Measurements from ENCODE around the gene ABCA3.
"Not testable (repeated sequence)": the region's sequence is repeated elsewhere in the genome, so short reads cannot be mapped to it uniquely, and the experiment has no call there.

ABCA3 gene

GRCh38 chr16:2278956-2279800, 61.4 kb downstream of the ABCA3 start:
- no peak for DNase-seq (ENCODE audit: low spot score)

DNA sequence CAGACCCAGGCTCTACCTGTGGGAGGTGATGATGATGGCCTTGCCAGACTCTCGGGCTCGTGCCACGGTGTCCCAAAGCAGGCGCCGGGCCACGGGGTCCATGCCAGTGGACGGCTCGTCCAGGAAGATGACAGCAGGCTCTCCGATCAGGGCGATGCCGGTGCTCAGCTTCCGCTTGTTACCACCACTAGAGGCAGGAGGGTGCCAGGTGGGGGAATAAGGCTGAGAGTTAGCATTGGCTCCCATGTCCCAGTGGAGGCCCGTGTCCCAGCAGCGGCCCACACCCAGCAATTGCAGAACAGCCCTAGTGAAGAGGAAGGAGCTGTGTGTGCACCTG, 62.3 kb downstream of the ABCA3 start:
- no peak for DNase-seq (ENCODE audit: low spot score)

- DNase-seq (ENCODE audit: low spot score) = no peak
These were observed 62.9 kb downstream of the ABCA3 start for GRCh38 chr16:2277466-2278271.

DNA sequence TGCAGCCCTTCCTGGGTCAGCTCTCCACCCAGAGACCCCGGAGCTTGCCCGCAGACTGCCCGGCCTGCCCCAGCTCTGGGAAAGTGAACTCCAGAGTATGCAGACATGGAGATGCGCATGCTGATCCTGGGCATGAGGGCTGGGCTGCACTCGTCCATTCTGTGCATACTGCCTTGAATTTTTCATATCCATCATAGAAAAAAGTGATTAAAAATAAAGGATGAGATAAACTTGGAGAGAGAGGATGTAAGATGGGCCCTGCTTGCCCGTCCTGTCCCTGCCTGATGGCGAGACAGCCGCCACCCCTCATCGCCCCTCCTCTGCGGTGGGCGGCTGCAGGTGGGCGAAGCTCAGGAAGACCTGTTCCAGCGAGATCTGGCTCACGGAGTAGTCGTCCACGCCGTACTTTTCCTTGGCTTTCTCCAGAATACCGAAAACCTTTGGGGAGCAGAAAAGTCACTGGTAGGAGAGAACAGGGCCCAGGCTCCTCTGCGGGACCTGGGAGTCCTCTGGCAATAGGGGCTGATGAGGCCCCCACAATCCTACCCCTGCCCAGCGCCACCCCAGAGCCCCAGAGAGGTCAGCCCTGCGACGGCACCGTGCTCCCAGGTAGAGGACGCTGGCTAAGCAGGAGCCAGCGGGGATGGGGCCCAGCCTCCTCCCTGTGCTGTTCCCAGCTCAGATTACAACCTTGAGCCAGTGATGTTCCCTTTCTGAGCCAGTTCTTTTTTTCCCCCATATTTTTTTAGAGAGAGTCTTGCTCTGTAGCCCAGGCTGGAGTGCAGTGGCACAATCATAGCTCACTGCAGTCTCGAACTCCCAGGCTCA, 63.9 kb downstream of the ABCA3 start:
- no peak for DNase-seq (ENCODE audit: low spot score)

DNA sequence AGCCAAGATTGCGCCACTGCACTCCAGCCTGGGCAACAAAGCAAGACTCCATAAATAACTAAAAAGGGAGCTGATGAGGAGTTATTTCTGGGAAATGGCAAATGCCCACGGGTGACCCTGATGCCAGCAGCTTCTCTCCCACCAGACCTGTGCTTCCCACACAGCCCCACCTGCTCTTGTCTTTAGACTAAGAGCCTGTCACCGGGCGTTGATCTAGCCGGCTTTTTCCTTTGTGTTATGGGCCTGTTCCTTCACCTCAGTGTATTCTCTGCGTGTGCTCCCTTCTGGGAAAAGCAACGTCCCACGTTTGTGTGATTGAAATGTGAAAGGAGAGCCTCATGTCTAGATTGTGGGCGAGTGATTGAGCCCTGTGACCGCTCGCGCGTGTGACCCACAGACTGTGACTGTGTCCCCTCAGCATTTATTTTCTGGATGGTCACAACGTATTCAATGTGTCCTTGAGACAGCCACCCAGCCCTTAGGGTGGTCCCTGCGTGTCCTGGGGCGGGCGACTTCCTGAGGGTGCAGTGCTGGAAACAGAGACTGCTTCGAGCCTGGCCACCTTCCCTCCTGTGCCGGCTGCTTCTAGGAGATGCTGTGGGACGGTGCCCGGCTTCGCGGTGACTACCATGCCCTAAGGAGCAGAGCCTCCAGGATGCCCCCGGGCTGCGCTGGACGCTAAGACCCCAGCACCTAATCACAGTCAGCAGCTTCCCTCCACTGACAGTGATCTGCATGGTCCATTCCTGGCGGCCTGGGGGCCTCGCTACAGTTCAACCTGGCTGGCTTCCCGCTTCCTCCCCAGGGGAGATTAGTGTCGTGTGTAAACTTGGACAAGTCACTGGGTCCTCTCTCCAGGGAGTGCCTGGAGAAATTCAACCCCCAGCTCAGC, 64.8 kb downstream of the ABCA3 start:
- no peak for DNase-seq (ENCODE audit: low spot score)

GRCh38 chr16:2273931-2274330, 66.6 kb downstream of the ABCA3 start:
- DNase-seq (ENCODE audit: low spot score) = no peak

- DNase-seq (ENCODE audit: low spot score) = no peak
These were observed 67.0 kb downstream of the ABCA3 start for GRCh38 chr16:2273484-2273883.

- DNase-seq (ENCODE audit: low spot score) = no peak
These were observed 68.6 kb downstream of the ABCA3 start for GRCh38 chr16:2271848-2272461.

GRCh38 chr16:2270588-2271470, 69.7 kb downstream of the ABCA3 start:
- DNase-seq (ENCODE audit: low spot score) = no peak

- DNase-seq (ENCODE audit: low spot score) = no peak
These were observed 70.5 kb downstream of the ABCA3 start for GRCh38 chr16:2270070-2270462.

DNA sequence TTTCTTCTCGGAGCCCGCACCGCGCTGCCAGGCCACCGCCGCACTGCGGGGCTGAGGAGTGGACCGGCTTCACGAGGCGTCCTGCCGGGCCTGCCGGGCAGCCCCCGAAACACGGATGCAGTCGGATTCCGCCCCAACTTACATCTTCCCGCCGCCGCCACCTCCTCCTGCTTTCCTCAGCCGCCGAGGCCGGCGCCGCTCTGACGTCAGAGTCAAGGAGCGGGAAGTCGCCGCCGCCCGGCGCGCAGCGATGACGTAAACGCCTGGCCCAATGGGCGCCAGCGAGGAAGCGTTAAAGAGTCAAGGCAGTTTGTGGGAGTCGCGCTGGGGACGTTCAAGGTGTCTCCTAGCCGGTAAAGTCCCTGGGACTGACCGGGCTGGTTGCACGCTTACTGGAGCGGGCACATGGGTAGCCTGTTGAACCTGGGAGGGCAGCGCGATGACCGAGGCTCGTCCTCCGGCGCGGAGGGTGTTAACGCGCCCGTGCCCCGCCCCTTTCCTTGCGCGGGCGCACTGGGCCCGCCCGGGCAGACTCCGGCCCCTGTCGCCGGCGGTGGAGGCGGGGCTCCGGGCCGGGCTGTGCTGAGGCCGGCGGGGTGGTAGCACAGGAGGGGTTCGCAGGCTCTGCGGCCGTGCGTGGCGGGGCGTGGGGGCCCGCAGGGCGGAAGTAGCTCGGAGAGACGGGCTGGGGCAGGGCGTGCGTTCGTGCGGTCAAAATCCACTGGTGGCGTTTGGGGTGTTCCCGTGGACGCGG, 72.4 kb downstream of the ABCA3 start, which contains the start of gene RNPS1:
RNPS1 (minus strand) TSS at position 214 of the 754 bp plus-strand sequence. CDS start 3,483 bp downstream, outside the sequence.
- DNase-seq (ENCODE audit: low spot score) = peak; percentile 95

DNA sequence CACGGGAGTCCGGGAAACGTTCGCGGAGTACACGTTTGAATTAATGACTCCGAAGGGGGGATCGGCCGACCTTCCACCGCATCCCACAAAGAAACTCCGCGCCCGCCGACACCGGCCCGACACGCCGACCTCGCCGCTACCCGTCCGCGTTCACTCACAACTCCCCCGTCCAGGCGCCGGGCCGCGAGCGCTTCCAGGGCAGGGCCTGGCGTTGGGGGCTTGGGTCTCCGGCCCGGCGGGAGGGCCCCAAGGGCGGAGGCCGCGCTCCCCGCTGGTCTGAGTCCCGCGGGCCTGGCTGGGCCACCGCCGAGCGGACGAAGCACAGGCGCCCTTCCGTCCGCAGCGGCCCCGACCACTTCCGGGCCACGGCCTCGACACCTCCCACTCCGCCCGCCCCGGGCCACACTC, 73.0 kb downstream of the ABCA3 start:
- not testable (repeated sequence) for DNase-seq (ENCODE audit: low spot score)

DNA sequence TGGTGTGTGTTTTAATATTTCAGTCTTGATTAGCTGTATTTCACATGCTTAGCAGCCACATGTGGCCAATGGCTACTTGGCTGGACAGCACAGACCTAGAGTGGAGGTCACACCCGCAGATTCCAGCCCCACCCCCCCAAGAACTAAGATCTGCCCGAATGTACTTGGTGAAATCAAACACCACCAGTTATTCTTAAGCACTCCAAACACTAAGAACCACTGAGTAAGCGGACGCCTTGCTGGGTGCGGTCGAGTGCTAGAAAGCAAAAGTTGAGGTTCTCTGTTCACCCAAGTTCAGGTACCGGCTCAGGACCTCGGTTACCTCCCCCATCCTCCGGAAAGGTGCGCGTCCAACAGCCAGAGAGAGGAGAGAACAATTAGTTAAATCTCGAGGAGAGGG, 73.6 kb downstream of the ABCA3 start:
- peak; percentile 30 for DNase-seq (ENCODE audit: low spot score)

- DNase-seq (ENCODE audit: low spot score) = not testable (repeated sequence)
These were observed 77.5 kb downstream of the ABCA3 start for GRCh38 chr16:2263026-2263425.

DNA sequence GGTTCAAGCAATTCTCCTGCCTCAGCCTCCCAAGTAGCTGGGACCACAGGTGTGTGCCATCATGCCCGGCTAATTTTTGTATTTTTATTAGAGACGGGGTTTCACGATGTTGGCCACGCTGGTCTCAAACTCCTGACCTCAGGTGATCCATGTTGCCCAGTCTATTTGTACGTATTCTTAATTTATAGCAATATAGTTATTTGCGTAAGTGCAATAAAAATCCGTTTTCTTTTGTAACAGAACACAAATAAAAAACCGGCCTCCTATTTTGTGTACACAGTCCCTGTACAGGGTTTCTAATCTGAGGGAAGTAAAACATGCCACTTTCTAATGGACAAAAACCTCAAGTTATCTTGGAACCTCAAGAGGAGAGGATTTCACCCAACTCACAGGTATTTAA, 80.3 kb downstream of the ABCA3 start:
- no peak for DNase-seq (ENCODE audit: low spot score)

DNA sequence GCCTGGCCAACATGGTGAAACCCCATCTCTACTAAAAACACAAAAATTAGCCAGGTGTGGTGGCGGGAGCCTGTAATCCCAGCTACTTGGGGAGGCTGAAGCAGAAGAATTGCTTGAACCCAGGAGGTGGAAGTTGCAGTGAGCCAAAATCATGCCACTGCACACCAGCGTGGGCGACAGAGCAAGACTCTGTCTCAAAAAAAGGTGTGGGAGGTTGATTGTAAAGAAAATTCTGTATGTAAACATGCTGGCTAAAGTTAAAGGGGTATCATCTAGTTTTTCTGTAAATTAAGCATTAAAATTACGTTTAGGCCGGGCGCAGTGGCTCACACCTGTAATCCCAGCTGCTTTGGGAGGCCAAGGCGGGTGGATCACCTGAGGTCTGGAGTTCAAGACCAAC, 82.0 kb downstream of the ABCA3 start:
- DNase-seq (ENCODE audit: low spot score) = not testable (repeated sequence)

GRCh38 chr16:2257726-2258125, 82.8 kb downstream of the ABCA3 start:
- DNase-seq (ENCODE audit: low spot score) = no peak

- DNase-seq (ENCODE audit: low spot score) = no peak
These were observed 83.9 kb downstream of the ABCA3 start for GRCh38 chr16:2256531-2257140.

- DNase-seq (ENCODE audit: low spot score) = no peak
These were observed 87.2 kb downstream of the ABCA3 start for GRCh38 chr16:2253293-2253692.
